Measurements from ENCODE around the gene ABLIM2. TPM values are rescaled to one million over a fixed set of nuclear protein-coding genes. Genes with fewer than 3 reads are reported as not detected.

Gene ABLIM2
- total RNA-seq, 1 donor from 2014 or later, result 5.2 TPM

- H3K27ac ChIP-seq, result no peak overlapping the region
- H3K27me3 ChIP-seq (ENCODE audit: low read depth), result no peaks in the 10 kb centered on the region
- ATAC-seq (no peak), DNase-seq (no peak)
- no peaks in the 10 kb centered on the region for H3K36me3 ChIP-seq
- H3K9me3 ChIP-seq, result no peaks in the 10 kb centered on the region
- no peak overlapping the region for H3K4me3 ChIP-seq
- no peak for TF ChIP-seq CTCF (IDR thresholded peaks at IDR 0.05)
- H3K4me1 ChIP-seq, result no peaks in the 10 kb centered on the region
- intact Hi-C loops (cut with DNase I), result no loop called here
Observed at GRCh38 chr4:8129785-8130184, 28.8 kb downstream of the ABLIM2 start.

- no peak overlapping the region for H3K4me3 ChIP-seq
- H3K27me3 ChIP-seq (ENCODE audit: low read depth), result no peaks in the 10 kb centered on the region
- H3K4me1 ChIP-seq, result no peaks in the 10 kb centered on the region
- TF ChIP-seq CTCF (IDR thresholded peaks at IDR 0.05), result no peak
- intact Hi-C loops (cut with DNase I), result no loop called here
- H3K9me3 ChIP-seq, result no peaks in the 10 kb centered on the region
- ATAC-seq (no peak), DNase-seq (no peak)
- no peaks in the 10 kb centered on the region for H3K36me3 ChIP-seq
- H3K27ac ChIP-seq, result no peak overlapping the region
Observed at GRCh38 chr4:8129136-8129535, 29.5 kb downstream of the ABLIM2 start.

- Histone ChIP-seq H3K27ac (no peak overlapping the region), H3K36me3 (no peaks in the 10 kb centered on the region), H3K4me1 (no peaks in the 10 kb centered on the region), H3K4me3 (no peak overlapping the region), H3K9me3 (no peaks in the 10 kb centered on the region), H3K27me3 (ENCODE audit: low read depth) (no peaks in the 10 kb centered on the region)
- TF ChIP-seq CTCF (IDR thresholded peaks at IDR 0.05), result no peak
- intact Hi-C loops (cut with DNase I), result no loop called here
- DNase-seq (no peak), ATAC-seq (no peak)
Observed at GRCh38 chr4:8128100-8128856, 30.3 kb downstream of the ABLIM2 start.

GRCh38 chr4:8127051-8127826 lies 31.4 kb downstream of the ABLIM2 start:
- Histone ChIP-seq H3K4me1 (no peaks in the 10 kb centered on the region), H3K4me3 (no peak overlapping the region), H3K27me3 (ENCODE audit: low read depth) (no peaks in the 10 kb centered on the region), H3K36me3 (no peaks in the 10 kb centered on the region), H3K9me3 (no peaks in the 10 kb centered on the region), H3K27ac (no peak overlapping the region)
- no peak for DNase-seq
- no peak for TF ChIP-seq CTCF (IDR thresholded peaks at IDR 0.05)
- intact Hi-C loops (cut with DNase I), result no loop called here
- ATAC-seq, result no peak

GRCh38 chr4:8126523-8126922 lies 32.1 kb downstream of the ABLIM2 start:
- DNase-seq (no peak), ATAC-seq (no peak)
- H3K4me3 ChIP-seq, result no peak overlapping the region
- intact Hi-C loops (cut with DNase I), result no loop called here
- no peaks in the 10 kb centered on the region for H3K27me3 ChIP-seq (ENCODE audit: low read depth)
- H3K36me3 ChIP-seq, result no peaks in the 10 kb centered on the region
- H3K9me3 ChIP-seq, result no peaks in the 10 kb centered on the region
- H3K4me1 ChIP-seq, result no peaks in the 10 kb centered on the region
- no peak for TF ChIP-seq CTCF (IDR thresholded peaks at IDR 0.05)
- no peak overlapping the region for H3K27ac ChIP-seq

Data from lower lobe of right lung (tissue), 2 donors.